CD4-positive, alpha-beta T cell treated with Interleukin-4 for 1 hour (primary cell): ENCODE data around the gene GRPEL2.
"Not testable (repeated sequence)": the region's sequence is repeated elsewhere in the genome, so short reads cannot be mapped to it uniquely, and the experiment has no call there.

Experiments used
- DNase-seq, 2 donors: peaks; one replicate each; pipeline ENCODE4 v3.0.0-alpha.2; 2020 to 2022

The GRPEL2 gene

DNA sequence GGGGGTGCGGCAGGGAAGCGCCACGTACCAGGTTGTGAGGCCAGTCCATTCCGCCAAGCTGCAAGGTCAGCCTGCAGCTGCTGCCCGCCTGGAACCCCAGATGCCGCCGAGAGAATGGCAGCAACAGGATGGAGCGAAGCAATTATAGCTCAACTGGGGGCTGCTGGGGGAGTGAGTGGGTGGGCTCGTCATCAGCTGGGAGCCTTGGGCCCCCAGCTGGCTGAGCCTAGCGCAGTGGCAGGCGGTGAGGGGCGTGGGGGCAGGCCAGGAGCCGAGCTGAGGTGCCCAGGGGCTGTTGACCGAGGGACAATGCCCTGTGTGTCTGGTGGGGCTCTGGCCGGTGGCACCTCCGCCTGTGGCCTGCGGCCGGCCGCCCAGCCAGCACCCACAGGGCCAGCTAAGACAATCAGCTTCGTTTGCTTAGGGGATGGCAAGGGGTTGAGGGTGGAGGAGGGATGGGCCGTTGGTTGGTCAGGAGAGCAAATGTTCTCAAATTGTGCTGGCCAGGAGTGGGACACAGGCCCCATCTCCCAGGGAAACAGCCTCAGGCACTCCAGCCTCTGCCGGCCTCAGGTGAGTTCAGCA lies 34.0 kb downstream of the GRPEL2 start, which contains the start of gene IL17B:
TSS of gene IL17B (minus strand) at position 116 of the 585 bp plus-strand sequence. CDS start at position 49, 67 bp downstream.
- no peak for DNase-seq

DNA sequence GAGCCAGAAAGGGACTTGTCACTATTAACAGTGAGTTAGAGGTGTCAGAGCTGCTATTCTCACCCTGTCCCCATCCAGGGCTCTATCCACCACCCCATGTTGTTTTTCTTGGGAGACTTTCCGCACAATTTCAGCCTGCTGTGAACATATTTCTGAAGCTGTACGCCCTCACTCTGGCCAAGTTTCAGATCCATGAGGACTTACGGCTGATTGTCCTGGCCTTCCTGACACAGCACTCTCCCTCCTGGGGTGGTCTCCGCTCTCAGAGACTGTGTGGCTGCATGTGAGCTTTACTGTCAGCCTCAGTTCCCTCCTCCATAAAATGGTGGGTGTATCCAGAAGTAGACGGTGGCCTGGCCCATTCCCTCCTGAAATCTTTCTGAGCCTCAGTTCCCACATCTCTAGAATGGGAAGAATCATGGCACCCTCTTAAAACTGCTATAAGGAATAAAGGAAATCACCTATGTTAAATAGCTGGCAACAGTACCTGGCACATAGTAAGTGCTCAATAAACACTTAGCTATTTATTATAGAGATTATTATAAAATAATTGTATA lies 34.6 kb downstream of the GRPEL2 start:
- no peak for DNase-seq

DNA sequence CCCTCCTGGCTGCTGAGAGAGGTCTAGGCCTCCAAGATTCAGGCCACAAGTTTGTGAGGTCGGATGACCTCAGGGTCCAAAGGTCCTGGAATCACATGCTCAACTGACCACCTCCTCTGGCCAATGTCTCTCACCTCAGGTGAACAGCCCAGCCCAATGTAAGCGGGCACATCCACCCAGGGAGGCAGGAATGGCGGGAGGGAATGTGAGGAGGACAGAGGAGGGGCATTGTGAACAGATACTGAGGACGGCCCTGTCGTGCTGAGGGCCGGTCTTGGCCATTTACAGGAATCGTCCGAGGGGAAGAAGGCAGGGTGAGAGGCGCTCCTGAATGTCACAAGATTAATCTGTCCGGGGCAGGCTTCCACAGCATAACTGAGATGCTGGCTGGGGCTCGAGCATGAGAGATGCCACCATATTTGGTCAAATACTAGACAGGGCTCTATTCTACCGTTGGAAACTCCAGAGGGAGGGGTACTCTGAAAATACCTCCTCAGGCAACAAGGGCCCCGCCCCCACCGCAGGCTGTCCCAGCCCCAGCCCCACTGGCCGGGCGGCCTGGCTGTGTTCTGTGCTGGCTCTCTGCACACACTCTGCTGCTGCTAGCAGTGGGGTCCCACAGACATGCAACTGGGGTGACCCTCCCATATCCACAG lies 35.3 kb downstream of the GRPEL2 start:
- no peak for DNase-seq

DNA sequence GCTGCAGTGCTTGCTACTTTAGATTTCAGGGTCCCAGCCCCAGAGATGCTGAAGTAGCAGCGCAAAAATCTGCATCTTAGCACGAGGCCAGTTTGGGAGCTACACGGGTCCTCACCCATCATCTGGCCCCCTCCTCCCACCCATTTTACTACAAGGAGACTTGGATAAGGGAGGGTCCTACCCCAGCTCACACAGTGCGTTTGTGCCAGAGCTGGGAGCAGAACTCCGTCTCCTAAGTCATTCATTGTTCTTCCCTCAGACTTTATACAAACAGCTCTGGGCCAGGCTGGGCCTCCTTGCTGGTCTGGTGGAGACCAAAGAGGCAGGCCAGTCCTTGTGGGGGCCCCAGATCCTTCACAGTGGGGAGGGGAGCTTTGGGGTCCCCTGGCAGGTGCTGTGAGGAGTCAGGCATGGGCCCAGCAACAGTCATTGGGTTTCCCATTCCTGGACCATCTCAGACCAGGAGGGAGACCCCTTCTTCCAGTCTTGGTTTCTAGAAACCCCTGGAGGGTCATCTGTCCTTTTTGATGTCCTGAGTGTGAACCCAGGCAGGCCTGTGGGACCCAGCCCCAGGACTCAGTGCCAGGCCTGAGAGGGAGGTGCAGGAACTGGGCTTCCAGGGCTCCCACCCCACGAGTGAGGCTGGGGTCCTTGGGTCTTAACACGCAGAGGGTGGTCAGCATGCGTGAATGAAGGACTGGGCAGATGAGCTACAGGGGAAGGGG lies 36.1 kb downstream of the GRPEL2 start:
- no peak for DNase-seq

DNA sequence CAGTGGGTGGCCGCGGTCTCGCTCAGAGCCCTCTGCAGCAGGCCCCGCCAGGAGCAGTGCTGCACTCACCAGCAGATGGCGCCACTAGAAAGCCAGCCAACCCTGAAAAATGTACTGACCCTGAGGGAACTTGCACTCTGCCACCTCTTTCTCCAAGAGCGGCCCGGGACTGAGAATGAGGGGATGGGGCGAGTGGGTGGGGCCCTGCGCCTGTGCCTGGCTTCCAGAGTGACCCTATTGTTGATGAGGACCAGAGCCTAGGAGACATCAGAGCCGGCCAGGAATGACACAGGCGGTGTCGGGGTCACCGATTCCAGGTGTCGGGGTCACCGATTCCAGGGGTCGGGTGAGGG lies 36.7 kb downstream of the GRPEL2 start:
- peak; percentile 57 to 65 for DNase-seq

DNA sequence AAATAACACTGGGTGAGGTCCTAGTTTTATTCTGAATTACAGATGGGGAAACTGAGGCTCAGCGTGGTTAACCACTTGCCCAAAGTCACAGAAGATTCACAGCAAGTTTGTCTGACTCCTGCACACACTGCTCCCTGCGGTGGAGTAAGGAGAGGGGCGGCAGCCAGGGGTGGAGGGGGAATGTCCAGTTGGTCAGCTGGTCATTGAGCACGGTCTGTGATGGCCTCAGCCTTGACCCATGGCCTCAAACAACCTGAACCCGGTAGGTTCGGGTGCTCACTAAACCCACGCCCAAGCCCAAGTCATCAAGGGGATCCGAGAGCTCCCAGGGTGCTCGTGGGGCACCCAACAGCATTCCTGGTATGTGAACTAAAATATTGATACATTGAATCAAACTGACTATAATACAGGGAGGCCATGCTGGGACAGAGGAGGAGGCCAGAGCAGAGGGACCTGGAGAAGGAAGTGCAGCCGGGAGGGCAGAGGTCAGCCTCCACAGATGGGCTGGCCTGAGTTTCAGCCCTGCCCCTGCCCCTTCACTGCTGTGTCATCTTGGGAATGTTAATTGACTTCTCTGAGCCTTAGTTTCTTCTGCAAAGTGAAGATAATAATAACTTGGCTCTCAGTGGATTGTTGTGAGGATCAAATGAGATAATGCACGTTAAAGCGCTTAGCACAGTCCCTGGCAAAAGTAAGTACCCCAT lies 37.4 kb downstream of the GRPEL2 start:
- DNase-seq: no peak

DNA sequence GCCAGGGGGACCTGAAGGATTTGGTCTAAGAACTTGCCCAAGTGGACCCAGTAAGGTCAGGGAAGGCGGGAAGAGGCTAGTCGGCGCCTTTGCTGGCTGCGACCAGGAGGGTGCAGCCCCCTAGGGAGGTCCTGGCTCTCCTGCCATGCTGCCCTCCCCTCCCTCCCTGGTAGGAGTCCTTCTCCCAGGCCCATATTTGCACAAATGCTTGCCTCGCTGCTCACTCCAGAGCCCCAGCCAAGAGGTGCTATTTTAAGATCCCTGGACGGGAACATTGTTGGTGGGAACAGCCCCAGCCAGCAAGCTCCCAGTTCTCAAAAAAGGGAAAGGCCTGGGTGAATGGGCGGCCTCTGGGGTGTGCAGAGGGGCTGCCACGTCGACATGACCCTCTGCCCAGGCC lies 38.1 kb downstream of the GRPEL2 start:
- DNase-seq: no peak

DNA sequence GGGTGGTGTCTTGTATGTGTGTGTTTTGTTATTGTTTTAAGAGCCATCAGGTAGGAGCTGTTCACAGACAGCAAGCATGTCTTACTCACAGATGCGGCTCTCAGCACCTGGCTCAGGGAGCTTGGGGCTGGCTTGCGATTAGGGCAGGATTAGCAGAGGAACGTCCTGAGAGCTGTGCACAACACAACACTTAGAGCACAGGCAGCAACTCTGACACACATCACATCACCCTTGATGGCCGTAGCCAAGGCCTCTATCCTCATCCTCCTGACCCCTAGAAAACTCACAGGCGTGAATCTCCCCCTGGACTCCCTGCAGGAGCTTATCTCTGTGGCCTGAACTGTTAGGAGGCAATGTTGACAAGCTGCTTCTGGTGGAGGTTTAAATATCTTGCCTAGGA lies 40.9 kb downstream of the GRPEL2 start:
- no peak for DNase-seq

DNA sequence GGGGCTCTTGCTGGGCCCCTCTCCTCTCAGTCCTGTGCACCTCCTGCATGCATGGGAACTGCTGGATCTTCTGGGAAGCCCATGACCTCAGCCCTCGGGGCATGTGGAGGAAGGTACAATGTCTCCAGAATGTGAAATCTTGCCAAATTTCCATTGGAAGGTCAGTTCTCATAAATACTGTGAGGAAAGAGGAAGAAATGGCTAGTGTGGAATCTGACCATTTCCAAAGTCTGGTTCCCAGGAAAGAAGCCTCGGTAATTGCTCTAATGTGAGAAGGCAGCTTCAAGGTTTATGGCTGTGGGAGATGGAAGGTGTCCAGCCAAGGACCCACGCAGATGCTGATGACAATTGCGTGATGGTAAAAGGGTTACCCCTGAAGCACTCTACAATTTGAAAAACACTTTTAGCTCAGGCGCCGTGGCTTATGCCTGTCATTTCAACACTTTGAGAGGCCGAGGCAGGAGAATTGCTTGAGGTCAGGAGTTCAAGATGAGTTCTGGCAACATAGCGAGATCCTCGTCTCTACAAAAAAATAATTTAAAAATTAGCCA lies 41.9 kb downstream of the GRPEL2 start:
- DNase-seq: no peak

DNA sequence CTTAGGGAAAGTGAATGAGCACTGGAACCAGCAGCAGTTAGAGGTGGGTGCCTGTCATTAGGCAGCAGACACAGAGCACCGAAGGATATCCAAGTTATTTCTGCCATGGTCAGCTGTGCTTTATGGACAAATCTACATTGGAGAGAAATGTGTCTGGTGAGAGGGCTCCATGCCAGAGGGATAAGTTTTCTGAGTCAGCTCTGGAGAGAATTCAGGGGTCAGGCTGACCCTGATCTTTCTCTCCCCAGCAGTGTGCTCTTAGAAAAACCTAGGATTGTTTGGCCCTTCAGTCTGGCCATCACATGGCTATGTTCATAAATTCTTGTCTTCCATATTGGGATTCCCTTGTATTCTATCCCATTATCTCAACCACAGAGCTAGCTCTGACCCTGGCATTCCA lies 42.7 kb downstream of the GRPEL2 start:
- no peak for DNase-seq

DNA sequence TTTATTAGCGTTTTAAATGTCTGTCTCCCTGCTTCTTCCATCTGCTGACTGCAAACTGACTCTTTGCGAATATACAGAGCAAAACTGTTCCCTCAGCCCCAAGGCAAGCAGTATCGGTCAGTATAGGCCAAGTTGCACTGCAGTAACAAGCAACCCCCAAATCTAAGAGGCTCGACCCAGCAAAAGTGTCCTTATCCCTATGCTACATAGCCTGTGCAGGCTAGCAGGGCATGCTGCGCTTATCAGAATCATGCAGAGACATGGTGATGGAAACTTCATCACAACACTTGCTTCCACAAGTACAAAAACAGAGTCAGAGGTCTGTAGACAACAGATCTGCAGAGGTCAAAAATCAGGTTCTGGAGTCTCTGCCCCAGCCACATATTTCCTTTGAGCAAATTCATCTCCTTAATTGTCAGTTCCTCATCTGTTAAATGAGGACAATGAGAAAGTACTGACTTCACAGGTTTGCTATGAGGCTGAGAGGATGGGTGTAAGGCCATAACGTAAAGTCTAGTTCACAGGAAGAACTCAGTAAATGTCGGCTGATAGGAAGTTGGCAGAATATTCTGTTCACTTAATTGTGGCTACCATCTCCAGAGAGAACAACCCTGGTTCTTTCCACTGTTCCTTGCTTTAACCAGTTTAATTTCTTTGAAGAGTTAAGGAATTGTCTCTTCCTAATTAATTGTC lies 43.3 kb downstream of the GRPEL2 start:
- no peak for DNase-seq

DNA sequence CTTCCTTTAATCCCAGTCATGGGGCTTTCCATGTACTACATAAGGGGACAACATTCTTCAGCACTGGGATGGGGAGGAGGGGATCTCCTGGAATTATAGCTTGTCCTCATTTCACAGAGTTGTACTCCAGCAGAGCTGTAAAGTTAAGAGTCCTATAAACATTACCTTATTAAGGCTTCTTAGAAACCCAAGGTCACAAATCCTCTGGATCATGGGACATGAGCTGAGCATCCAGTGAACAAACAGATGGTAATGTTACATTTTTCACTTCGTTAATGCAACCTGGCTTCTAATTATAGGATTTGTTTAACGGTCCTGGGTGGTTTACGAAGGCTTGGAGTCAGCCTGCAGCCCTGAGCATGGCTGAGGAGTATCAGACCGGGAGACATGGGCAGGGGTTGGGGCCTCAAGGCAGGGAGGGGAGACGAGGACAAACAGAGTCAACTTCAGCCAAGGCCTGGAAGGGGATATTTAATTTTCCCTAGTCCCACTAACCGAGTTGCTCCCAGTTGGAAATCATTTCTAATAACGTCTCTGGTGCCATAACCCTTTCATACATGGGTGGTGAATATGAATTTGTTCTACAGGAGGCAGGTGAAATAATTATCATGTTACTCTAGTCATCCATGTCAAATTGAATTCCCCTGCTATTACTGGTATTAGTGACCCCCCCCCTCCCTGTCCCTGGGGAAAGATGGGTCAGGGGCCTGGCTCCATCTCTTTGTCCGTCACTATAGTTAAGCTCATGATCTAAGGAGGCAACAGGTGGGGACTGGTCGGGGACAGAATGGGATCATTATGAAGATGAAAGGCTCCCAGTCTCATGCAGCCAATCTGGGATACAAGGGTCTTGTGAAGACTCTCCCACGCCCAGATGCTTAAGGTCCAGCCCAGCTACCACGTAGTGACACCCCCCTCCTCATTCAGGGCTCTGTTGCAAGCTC lies 44.5 kb downstream of the GRPEL2 start:
- no peak for DNase-seq

DNA sequence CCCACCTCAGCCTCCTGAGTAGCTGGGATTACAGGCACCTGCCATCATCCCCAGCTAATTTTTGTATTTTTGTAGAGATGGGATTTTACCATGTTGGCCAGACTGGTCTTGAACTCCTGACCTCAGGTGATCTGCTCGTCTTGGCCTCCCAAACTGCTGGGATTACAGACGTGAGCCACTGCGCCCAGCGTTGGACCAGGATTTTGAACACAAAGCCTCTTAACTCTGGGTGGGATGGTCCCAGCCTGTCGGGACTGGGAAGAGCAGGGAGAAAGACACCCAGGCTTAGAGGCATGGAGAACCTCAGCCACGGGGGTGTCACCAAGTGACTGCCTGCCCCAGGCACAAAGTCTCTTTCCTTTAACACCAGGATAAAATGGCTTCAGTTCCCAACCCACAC lies 45.8 kb downstream of the GRPEL2 start:
- DNase-seq: not testable (repeated sequence)

DNA sequence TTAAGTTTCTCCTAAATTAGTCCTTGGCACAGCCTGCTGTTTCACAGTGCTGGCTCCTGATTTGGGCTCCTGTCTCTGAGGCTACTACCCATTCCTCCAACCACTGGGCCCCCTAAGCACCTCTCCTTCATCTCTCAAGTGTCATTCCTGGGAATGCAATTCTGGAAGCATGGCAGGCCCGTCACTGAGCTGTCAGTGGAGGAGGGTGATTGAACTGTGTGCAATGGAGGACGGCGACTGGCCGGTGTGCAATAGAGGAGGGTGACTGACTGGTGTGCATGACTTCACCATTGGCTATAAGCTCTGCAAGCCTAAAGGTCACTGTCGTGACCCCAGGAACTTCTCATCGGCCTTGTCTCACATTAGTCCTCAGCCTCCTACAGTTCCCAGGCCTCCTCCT lies 46.2 kb downstream of the GRPEL2 start:
- no peak for DNase-seq

DNA sequence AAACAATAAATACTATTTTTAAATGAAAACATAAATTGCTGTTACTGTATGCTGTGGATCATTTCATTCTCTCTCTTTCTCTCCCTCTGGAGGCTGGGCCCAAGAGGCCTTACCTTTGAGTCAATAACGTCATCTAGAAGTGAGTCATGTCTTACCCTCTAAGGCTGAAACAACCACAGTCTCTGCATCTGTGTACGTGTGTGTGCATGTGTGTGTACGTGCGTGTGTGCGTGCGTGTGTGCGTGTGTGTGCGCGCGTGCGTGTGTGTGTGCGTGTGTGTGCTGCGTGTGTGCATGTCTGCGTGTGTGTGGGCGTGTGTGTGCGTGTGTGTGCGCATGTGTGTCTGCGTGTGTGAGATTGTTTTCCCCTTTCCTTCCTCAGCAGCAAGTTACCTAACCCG lies 47.4 kb downstream of the GRPEL2 start:
- DNase-seq: no peak

DNA sequence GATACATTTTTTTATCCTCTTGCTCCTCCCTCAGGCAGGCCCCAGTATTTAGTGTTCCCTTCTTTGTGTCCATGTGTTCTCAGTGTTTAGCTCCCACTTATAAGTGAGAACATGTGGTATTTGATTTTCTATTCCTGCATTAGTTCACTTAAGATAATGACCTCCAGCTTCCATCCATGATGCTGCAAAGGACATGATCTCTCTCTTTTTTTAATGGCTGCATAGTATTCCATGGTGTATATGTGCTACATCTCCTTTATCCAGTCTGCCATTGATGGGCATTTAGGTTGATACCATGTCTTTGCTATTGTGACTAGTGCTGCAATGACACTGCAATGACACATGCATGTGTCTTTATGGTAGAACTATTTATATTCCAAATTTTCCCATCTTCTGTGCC lies 49.7 kb downstream of the GRPEL2 start:
- not testable (repeated sequence) for DNase-seq

DNA sequence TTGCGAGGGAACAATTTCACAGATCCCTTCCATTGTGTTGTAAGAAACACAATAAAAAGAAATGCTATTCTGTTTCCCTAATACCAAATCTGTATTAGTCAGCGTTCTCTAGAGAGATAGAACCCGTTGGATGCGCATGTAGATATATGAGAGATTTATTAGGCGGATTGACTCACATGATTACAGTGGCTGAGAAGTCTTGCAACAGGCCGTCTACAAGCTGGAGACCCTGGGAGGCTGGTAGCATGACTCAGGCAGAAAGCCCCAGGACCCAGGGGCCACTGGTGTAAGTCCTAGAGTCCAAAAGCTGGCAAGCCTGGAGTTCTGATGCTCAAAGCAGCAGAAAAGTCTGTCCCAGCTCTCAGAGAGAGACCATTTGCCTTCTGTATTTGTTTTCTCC lies 52.2 kb downstream of the GRPEL2 start:
- DNase-seq: no peak

DNA sequence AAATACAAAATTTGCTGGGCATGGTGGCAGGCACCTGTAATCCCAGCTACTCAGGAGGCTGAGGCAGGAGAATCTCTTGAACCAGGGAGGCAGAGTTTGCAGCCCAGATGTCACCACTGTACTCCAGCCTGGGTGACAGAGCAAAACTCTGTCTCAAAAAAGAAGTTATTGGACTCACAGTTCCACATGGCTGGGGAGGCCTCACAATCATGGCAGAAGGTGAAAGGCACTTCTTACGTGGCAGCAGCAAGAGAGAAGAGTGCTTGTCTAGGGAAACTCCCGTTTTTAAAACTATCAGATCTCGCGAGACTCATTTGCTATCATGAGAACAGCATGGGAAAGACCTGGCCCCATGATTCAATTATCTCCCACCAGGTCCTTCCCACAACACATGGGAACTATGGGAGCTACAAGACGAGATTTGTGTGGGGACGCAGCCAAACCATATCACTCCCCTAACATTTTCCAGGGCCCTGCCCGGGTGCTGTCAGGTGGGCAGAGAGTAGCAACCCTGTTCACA lies 53.5 kb downstream of the GRPEL2 start:
- DNase-seq: not testable (repeated sequence)

DNA sequence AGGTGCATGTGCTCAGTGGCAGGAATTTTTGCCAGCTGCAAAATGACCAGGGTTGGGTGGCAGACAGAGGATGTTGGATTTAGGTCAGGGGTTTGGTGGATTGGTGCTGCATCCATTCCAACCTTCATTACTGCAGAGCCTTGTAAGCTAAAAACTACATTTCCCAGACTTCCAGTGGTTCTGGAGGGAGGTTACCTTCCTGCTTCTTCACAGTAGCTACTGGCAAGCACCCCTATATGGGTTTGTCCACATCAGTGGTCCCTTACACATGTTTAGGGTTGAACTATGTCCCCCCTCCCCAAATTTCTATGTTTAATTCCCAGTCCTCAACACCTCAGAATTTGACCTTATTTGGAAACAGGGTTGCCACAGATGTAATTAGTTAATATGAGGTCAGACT lies 54.5 kb downstream of the GRPEL2 start:
- no peak for DNase-seq

DNA sequence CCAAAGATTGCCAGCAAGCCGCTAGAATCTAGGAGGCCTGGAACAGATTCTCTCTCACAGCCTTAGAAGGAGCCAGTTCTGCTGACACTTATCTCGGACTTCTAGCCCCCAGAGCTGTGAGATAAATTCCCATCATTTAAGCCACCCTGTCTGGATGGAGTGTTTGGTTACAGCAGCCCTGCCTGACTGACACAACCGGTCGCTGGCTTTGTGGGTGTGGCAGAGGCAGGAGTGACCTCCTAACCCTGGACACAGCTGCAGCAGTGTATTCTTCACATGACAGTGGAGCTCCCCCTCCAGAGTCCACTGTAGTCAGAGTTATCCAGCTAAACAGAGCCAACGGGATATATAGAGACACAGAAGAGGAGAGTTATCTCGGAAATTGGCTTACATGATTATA lies 55.0 kb downstream of the GRPEL2 start:
- DNase-seq: no peak

DNA sequence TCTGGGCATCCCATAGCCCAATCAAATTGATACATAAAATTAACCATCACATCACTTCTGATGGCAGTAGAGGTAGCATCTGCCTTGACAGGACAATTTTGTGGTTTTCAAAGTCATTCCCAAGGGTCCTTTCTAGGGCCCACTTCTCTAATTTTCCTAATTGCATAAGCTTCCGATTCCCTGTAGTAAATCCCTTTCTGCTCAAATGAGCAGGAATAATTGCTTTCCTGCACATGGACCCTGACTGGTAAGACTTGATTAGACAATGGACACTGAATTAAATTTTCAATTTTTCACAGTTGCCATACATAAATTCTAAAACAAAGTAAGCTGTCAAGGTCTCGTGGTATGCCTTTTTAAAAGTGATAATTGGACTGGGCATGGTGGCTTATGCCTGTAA lies 55.8 kb downstream of the GRPEL2 start:
- no peak for DNase-seq
